GM18909 (cell line): Measurements from ENCODE around the gene TELO2.
"Not testable (repeated sequence)": the region's sequence is repeated elsewhere in the genome, so short reads cannot be mapped to it uniquely, and the experiment has no call there.

Experiments used
- ATAC-seq: cut with Tn5 transposase; IDR thresholded peaks from one replicate; pipeline ENCODE4 v1.9.1; 2021; ENCODE audit warnings: mild to moderate bottlenecking; ENCODE audit not compliant: unreplicated experiment, poor library complexity

The TELO2 gene

GRCh38 chr16:1457489-1458245, 35.5 kb upstream of the TELO2 start:
- ATAC-seq: no peak

GRCh38 chr16:1458336-1458976, 34.7 kb upstream of the TELO2 start:
- no peak for ATAC-seq

GRCh38 chr16:1458977-1459341, 34.2 kb upstream of the TELO2 start:
- ATAC-seq: no peak

- ATAC-seq: no peak
Observed at GRCh38 chr16:1459967-1460366, 33.2 kb upstream of the TELO2 start.

- no peak for ATAC-seq
Observed at GRCh38 chr16:1460602-1461138, 32.5 kb upstream of the TELO2 start.

- ATAC-seq: no peak
Observed at GRCh38 chr16:1461146-1461545, 32.0 kb upstream of the TELO2 start.

GRCh38 chr16:1464196-1464893, 28.8 kb upstream of the TELO2 start:
- no peak for ATAC-seq

GRCh38 chr16:1464894-1465566, 28.1 kb upstream of the TELO2 start:
- no peak for ATAC-seq

GRCh38 chr16:1465567-1465915, 27.6 kb upstream of the TELO2 start:
- no peak for ATAC-seq

GRCh38 chr16:1466054-1466453, 27.1 kb upstream of the TELO2 start:
- no peak for ATAC-seq

- ATAC-seq: no peak
Observed at GRCh38 chr16:1466968-1467521, 26.1 kb upstream of the TELO2 start.

GRCh38 chr16:1468426-1468810, 24.7 kb upstream of the TELO2 start:
- no peak for ATAC-seq

GRCh38 chr16:1469141-1469540, 24.0 kb upstream of the TELO2 start:
- not testable (repeated sequence) for ATAC-seq

- ATAC-seq: no peak
Observed at GRCh38 chr16:1469693-1470201, 23.4 kb upstream of the TELO2 start.

- no peak for ATAC-seq
Observed at GRCh38 chr16:1470481-1471251, 22.5 kb upstream of the TELO2 start.

GRCh38 chr16:1471569-1472194, 21.5 kb upstream of the TELO2 start:
- no peak for ATAC-seq

- no peak for ATAC-seq
Observed at GRCh38 chr16:1472974-1473373, 20.2 kb upstream of the TELO2 start.

- peak; percentile 34 for ATAC-seq
Observed at GRCh38 chr16:1474082-1474795, 18.9 kb upstream of the TELO2 start.
